ENCODE data around the gene PDE4A.
"Not testable (repeated sequence)": the region's sequence is repeated elsewhere in the genome, so short reads cannot be mapped to it uniquely, and the experiment has no call there.

PDE4A gene

DNA sequence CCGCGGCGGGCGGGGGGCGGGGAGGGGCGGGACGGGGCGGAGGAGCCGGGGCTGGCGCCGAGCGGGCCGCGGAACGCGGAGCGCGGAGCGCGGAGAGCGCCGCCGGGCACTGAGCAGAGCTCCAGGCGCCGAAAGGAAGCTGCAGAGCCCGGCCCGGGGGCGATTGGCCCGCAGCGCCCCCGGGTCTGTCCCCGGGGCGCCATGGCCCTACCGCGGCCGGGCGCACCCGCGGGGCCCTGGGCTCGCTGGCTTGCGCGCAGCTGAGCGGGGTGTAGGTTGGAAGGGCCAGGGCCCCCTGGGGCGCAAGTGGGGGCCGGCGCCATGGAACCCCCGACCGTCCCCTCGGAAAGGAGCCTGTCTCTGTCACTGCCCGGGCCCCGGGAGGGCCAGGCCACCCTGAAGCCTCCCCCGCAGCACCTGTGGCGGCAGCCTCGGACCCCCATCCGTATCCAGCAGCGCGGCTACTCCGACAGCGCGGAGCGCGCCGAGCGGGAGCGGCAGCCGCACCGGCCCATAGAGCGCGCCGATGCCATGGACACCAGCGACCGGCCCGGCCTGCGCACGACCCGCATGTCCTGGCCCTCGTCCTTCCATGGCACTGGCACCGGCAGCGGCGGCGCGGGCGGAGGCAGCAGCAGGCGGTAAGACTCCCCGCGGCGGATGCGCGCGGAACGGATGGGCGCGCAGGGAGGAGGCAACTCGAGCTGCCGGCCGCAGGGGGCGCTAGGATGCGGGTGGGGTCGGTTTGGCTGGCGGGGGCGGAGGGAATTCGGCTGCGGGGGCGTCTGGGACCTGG lies at the start of gene PDE4A:
Gene PDE4A (plus strand): TSS at position 95 of the 796 bp plus-strand sequence. CDS start 227 bp downstream, at position 322.
- DNase-seq = peak in 1 of 2 experiments; percentile 41

DNA sequence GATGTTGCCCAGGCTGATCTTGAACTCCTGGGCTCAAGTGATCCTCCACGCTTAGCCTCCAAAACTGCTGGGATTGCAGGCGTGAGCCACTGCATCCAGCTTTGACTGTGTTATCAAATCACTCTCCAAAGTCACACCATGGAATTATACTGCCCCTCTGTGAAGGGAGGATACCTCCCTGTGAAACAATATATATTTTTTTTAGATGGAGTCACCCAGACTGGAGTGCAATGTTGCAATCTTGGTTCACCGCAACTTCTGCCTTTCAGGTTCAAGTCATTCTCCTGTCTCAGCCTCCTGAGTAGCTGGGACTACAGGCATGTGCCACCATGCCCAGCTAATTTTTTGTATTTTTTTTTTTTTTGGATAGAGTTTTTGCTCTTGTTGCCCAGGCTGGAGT lies 47.6 kb upstream of the PDE4A start:
- DNase-seq = no peak

DNA sequence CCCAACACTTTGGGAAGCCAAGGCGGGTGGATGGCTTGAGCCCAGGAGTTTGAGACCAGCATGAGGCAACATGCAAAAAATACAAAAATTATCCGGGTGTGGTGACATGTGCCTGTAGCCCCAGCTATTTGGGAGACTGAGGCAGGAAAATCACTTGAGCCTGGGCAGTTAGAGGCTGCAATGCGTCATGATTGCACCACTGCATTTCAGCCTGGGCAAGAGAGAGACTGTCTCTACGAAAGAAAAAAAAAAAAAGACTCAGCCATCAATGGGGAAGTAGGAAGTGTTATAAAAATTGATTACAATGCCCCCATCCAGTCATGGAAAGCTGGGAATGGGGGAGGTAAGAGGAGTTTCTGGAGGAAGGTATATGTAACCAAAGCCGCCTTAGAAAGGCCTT lies 45.4 kb upstream of the PDE4A start:
- no peak for DNase-seq

DNA sequence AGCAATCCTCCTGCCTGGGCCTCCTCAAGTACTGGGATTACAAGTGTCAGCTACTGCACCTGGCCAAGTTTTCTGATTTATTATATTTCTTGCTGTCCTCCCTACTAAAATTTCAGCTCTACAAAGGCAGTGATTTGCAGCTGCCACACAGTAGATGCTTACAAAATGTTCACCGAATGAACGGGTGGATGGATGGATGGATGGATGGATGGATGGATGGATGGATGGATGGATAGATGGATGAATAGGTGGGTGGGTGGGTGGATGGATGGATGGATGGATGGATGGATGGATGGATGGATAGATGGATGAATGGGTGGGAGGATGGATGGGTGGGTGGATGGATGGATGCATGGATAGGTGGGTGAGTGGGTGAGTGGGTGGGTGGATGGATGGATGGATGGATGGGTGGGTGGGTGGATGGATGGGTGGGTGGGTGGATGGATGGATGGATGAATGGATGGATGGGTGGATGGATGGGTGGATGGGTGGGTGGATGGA lies 43.1 kb upstream of the PDE4A start:
- DNase-seq = not testable (repeated sequence)

DNA sequence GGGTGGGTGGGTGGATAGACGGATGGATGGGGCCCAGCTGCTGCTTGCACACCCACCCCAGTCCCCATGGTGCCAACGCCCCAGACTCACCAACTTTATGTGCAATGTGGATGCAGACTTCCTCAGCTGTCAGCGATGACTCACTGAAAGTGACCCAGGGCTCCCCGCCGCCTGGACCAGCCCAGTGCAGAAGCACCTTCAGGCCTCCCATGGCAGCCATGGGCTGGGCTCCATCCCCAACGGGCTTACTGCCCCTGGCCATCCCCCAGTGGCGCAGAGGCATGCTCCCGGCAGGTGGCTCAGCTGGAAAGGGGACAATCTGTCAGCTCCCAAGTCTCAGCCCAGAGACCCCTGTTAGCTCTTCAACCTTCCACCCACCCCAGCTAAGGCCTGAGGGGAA lies 42.2 kb upstream of the PDE4A start:
- DNase-seq = no peak

DNA sequence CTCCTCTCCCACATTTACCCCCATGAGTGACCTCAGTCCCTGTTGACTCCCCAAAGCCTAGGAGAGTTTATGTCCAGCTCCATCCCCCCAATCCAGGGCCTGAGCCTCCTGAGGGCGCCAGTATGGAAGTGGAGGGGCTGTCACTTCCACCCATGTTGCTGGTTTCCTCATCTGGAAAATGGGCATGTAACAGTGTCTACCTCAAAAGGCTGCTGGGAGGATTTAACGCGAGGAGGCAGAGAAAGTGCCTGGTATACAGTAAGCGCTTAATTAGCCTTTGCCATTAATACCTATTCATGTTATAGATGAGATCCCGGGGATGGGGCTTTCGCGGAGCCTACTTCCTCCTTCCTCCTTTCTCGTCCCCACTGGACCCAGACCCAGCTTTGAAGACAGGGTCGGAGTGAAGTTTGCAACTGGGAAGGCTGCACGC lies 40.4 kb upstream of the PDE4A start:
- DNase-seq = no peak

DNA sequence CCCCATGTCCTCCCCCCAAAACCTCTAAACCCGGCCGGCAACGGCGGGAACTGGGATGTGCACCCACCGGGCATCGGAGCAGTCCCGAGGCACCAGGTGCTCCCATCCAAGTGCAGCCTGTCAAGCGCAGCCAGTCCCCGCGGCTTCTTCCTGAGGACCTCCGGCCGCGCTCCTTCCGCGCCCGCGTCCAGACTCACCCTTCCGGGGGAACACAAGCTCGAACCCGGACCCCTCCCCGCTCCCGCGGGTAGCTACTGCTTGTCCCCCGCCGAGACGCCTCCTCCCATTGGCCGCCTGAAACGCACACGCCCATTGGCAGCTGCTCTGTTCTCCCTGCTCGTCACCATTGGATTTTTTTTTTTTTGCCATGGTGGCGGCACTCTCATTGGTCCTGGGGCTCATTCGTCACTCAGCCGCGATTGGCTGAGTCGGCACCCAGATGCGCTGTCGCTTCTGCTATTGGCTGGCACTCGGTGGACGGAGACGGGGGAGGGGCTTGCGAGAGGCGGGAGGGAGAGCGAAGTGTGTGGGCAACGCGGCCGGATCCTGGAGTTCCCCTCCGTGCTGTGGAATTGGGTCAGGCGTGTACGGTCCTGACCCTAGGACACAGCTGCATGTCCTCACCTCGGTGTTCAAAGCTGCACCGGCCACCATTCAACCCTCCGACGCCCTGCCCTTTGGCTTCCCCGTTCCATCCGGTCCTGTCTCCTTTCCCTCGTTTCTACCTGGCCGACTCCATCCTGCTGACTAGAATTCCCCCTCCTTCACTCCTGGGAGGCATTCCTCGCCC lies 39.8 kb upstream of the PDE4A start, which contains the start of gene TYK2:
Gene TYK2 (minus strand): TSS at position 260 of the 790 bp plus-strand sequence. CDS start 2,166 bp downstream, outside the sequence.
- peak; percentile 89 to 96 for DNase-seq

- DNase-seq = not testable (repeated sequence)
Measured at GRCh38 chr19:10383223-10383499, 37.2 kb upstream of the PDE4A start.

DNA sequence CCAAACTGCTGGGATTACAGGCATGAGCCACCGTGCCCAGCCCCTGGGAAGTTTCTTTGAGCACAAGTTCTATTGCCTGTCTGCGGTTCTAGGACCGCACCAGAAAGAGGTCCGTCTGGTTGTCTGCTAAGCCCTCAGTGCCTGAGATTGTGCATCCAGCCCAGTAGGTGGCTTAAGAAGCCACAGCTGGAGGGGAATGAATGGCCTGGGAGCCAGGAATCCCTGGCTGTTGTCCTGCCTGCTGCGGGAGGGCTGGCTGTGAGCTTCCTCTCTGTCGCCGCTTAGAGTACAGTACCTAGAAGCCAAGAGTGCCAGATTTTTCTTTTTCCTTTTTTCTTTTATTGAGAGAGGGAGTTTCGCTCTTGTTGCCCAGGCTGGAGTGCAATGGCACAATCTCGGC lies 35.8 kb upstream of the PDE4A start:
- no peak for DNase-seq

DNA sequence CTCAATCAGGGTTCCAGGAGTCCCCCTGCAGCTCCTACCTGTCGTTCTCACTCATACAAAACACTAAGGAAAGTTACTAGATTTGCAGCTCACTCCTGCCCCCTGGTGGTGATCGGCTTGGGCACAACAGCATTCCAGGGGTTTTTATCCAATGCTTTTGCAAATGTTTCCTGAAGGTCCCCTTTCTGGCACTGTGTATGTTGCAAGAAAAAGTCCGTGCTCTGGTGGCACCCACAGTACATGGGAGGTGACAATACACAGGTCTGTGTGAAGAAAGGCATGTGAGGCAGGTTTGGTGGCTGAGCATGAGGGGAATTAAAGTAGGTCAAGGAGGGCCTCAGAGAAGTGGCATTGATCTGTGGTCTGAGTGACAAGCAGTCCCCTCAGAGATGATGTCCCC lies 31.4 kb upstream of the PDE4A start:
- DNase-seq = peak; percentile 44 to 68

DNA sequence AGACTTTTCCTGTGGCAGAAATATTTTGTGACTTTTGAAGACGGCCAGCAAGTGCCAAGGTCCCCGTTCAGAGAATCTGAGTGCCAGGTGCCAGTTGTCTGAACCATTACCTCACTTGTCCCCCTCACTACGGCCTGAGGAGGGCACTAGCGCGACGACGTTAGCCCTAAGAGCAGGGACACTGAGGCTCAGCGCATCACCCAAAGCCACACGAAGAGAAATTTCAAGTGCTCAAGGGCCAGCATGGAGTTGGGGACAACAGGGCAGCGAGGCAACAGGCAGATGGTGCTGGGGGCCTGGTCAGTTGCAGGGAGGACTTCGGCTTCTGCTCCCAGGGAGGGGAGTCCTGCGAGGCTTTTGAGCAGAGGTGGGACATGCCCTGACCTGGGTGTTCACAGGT lies 30.5 kb upstream of the PDE4A start:
- peak in 1 of 2 experiments; percentile 11 for DNase-seq

GRCh38 chr19:10390652-10391286 lies 29.6 kb upstream of the PDE4A start:
- peak; percentile 14 to 28 for DNase-seq

GRCh38 chr19:10392120-10392519 lies 28.2 kb upstream of the PDE4A start:
- no peak for DNase-seq

DNA sequence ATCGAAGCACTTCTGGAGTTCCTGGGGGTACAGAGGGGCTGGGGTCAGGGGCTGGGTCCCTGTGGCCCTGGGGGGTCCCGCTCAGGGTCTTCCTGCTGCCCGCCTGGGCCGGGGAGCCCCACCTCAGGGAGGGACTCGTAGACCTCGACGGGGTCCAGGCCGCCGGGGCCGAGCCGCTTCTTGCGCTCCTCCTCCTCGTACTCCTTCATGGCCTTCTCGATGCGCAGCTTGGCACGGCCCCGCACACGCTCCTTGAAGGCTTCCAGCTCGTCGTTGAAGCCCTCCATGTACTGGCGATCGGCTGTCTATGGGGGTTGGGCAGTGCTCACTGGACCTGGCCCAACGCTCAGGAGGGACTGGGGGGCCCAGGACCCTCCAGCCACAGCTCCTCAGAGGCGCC lies 27.2 kb upstream of the PDE4A start:
- no peak for DNase-seq

DNA sequence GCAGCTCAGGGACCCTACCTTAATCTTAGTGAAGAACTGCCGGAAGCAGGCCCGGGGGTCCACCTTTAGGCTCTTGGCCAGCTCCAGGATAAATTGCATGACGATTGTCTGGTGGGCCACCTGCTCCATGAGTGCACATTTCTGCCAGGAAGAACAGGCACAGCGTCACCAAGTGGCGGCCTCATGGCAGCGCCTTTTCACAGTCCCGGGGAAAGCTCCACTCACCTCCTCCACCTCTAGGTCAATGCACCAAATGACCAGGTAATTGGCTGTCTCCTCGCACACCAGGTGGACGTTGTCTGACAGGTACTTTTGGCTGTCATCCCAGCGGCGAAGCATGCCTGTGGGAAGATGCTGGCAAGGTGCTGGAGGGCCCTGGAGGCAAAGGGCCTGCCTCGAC lies 25.3 kb upstream of the PDE4A start:
- no peak for DNase-seq

DNA sequence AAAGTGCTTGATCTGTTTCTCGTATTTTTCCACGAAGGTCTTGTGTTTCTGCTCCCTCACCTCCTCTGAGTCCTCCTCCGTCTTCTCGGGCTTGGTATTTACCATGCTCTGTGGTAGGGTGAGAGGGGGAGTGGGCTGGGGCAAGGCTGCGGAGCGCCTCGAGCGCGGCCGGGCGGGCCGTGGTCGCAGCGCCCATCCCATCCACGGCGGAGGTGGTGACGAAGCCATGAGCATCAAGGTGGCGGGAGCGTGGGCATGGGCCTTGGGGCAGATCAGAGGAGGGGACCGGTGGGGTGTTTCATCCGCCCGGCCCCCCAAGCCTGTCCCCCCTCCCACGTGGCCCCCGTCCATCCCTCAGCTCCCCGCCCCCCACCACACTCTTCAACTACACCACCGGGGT lies 24.9 kb upstream of the PDE4A start:
- DNase-seq = no peak

DNA sequence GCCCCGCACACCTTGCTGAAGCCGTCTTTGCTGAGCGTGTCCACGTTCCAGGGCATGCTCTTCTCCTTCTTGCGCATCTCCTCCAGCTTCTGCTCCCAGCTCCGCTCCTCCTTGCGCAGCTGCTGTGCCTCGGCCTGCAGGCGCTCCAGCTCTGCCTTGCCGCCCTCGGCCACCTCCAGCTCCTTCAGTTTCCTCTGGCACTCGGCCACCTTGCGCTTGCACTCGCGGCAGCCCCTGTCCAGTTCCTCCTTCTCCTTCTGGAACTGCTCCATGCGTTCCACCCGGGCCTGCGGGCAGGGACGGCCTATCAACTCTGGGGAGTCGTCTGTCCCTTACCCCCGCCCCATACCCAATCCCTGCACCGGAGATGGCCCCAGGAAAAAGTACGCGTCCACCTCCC lies 24.4 kb upstream of the PDE4A start:
- DNase-seq = no peak

DNA sequence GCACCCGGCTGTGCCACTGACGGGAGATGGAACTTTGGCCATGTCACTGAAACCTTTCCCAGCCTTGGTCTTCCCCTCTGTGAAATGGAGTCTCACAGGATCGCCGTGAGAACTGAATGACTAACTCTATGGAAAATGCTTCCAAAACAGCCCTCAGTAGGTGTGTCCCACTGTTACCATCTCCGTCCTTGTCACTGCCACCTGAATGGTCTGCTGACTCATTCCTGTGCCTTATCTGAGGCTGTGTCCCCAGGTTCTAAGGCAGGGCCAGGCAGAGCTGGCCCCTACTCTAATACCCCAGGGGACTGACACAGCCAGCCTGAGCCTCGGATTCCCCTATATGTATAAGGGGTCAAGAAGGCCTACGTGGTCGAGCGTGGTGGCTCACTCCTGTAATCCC lies 21.5 kb upstream of the PDE4A start:
- no peak for DNase-seq

DNA sequence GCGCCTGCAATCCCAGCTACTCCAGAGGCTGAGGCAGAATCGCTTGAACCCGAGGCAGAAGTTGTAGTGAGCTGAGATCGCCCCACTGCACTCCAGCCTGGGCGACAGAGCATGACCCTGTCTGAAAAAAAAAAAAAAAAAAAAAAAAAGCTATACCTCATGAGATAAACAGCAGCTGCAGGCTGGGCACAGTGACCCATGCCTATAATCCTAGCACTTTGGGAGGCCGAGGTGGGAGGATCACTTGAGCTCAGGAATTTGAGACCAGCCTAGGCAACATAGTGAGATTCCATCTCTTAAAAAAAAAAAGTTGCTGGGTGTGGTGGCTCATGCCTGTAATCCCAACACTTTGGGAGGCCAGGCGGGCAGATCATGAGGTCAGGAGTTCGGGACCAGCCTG lies 21.0 kb upstream of the PDE4A start:
- not testable (repeated sequence) for DNase-seq

- no peak for DNase-seq
Measured at GRCh38 chr19:10399878-10400277, 20.5 kb upstream of the PDE4A start.

- peak in 1 of 2 experiments; percentile 31 for DNase-seq
Measured at GRCh38 chr19:10402441-10403038, 17.8 kb upstream of the PDE4A start.

- peak; percentile 79 to 93 for DNase-seq
Measured at GRCh38 chr19:10403137-10404021, 17.0 kb upstream of the PDE4A start, which contains the start of gene CDC37. Gene CDC37, minus strand, starts transcription at chr19:10403542. Its CDS starts 63 bp downstream, at chr19:10403479.

Data from SW 1271 (cell line).